Kidney (tissue), 14 donors: Measurements from ENCODE around the gene RBBP6. TPM values are rescaled to one million over a fixed set of nuclear protein-coding genes. Genes with fewer than 3 reads are reported as not detected.

Source experiments
- DNase-seq, 5 donors: peaks; one replicate each; pipeline ENCODE4 v3.0.0-alpha.2; 2013 to 2020
- FAIRE-seq: peaks from 2 replicates; lab custom pipeline; 2012; peaks lifted over from hg19 to GRCh38; lab: Jason Lieb, UNC
- H3K27ac ChIP-seq, 2 donors: one replicate each; pipeline ENCODE4 v1.7.0; 2013; ENCODE audit warnings: low read depth in 2 of 2, low read length in 2 of 2, inconsistent platforms in 1 of 2
- H3K27me3 ChIP-seq: one replicate; pipeline ENCODE4 v1.7.1; 2013; ENCODE audit warnings: low read length, inconsistent platforms; ENCODE audit not compliant: control insufficient read depth, insufficient read depth
- H3K36me3 ChIP-seq, 3 donors: one replicate each; pipeline versions ENCODE4 v1.7.0 to v1.7.1; 2013; ENCODE audit warnings: low read length in 3 of 3, control low read depth in 1 of 3, inconsistent platforms in 1 of 3; ENCODE audit not compliant: insufficient read depth in 3 of 3, control insufficient read depth in 2 of 3
- H3K4me1 ChIP-seq, 3 donors: one replicate each; pipeline versions ENCODE4 v1.7.0 to v1.7.1; 2013; ENCODE audit warnings: low read length in 3 of 3, inconsistent platforms in 1 of 3, low read depth in 1 of 3; ENCODE audit not compliant: control insufficient read depth in 2 of 3, insufficient read depth in 2 of 3
- H3K4me3 ChIP-seq, 3 donors: one replicate each; pipeline versions ENCODE4 v1.7.0 to v1.8.1; 2013; ENCODE audit warnings: low read length in 3 of 3, control low read depth in 1 of 3, inconsistent platforms in 1 of 3
- H3K9ac ChIP-seq, 3 donors: one replicate each; pipeline versions ENCODE4 v1.7.0 to v1.7.1; 2013; ENCODE audit warnings: low read length in 3 of 3, control low read depth in 1 of 3, inconsistent platforms in 1 of 3
- H3K9me3 ChIP-seq, 3 donors: one replicate each; pipeline versions ENCODE4 v1.7.0 to v1.7.1; 2013; ENCODE audit warnings: low read length in 3 of 3, control low read depth in 1 of 3, inconsistent platforms in 1 of 3; ENCODE audit not compliant: control insufficient read depth in 2 of 3, insufficient read depth in 1 of 3
- intact Hi-C: fragments of 100-400 bp; cut with DNase I; formaldehyde crosslinking; loops from one replicate; pipeline ENCODE4 v1.11.1; 2022
- polyA plus RNA-seq: library from polyadenylated mRNA; stranded (reverse); fragments of 350-450 nt; fragmentation: Illumina TruSeq; extraction: RNeasy Lipid Tissue Mini Kit (QIAGEN cat#74804); gene quantifications from one replicate; pipeline ENCODE4 v1.2.3, GENCODE V29; 2014; ENCODE audit warnings: low read depth, low replicate concordance; ENCODE audit not compliant: insufficient read depth
- total RNA-seq: library from RNA; stranded (reverse); fragmentation: NEBNext Ultra II Directional; extraction: Animal tissue kit (Norgen Biotek cat#: 25700); gene quantifications from one replicate; pipeline ENCODE4 v1.2.1, GENCODE V29; 2021
- TF ChIP-seq, protein P1 (sequence below): IDR thresholded peaks from 3 replicates; pipeline ENCODE4 v1.5.1; 2012; ENCODE audit warnings: mild to moderate bottlenecking, moderate library complexity, borderline replicate concordance; ENCODE audit not compliant: insufficient read depth; ENCODE audit errors: extremely low read depth
- donor health status: control.
- donor health status: control.
- donor health status: control.
- donor health status: control.
- donor health status: control.
- donor health status: DM: yes; HTN: yes; CAD: no.
- donor health status: Normal renal cell carcinoma (clear cell type).

Gene RBBP6
- total and polyA plus RNA-seq, 2 donors from 2014 or later = 22.8 to 51.3 TPM

- intact Hi-C loops = no loop called here
- Histone ChIP-seq H3K9me3 (no peaks in the 10 kb centered on the region), H3K4me3 (no peak overlapping the region), H3K9ac (no peak overlapping the region), H3K4me1 (peaks cover 0 to 4% (median 3%) of the 10 kb centered on the region in 3 donors), H3K27ac (no peak overlapping the region), H3K36me3 (no peaks in the 10 kb centered on the region), H3K27me3 (no peaks in the 10 kb centered on the region)
- DNase-seq (no peak), FAIRE-seq (no peak)
- TF ChIP-seq, protein P1, sequence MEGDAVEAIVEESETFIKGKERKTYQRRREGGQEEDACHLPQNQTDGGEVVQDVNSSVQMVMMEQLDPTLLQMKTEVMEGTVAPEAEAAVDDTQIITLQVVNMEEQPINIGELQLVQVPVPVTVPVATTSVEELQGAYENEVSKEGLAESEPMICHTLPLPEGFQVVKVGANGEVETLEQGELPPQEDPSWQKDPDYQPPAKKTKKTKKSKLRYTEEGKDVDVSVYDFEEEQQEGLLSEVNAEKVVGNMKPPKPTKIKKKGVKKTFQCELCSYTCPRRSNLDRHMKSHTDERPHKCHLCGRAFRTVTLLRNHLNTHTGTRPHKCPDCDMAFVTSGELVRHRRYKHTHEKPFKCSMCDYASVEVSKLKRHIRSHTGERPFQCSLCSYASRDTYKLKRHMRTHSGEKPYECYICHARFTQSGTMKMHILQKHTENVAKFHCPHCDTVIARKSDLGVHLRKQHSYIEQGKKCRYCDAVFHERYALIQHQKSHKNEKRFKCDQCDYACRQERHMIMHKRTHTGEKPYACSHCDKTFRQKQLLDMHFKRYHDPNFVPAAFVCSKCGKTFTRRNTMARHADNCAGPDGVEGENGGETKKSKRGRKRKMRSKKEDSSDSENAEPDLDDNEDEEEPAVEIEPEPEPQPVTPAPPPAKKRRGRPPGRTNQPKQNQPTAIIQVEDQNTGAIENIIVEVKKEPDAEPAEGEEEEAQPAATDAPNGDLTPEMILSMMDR = no peak
These were observed 1.7 kb upstream of the RBBP6 start for GRCh38 chr16:24537474-24538337.

DNA sequence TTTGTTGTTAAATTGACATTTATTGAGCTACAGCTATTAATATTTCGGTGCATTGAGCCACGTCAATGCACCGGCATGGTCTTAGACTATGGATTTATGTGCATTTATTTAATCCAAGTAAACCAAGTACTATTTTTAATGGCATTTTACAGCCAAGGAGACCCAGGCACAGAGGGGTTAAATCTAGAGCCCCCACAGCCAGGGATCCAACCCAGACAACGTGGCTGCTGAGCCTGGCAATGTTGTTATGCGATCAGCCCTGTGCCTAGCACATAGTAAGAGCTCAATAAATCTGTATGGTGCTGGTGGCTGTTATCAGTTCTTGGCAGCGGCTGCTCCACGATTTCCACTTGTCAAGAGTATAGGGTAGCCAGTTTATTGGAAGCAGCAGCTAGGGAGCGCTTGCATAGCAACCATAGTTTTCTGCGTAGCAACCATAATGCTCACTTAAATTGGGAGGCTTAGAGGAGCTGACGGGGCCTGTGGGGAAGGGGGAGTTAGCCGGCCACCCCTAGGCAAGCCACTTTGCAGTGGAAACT is 541 bp upstream of the RBBP6 start:
- H3K27ac ChIP-seq = peak overlapping the region; percentile 94 to 100
- H3K36me3 ChIP-seq = no peaks in the 10 kb centered on the region
- no peaks in the 10 kb centered on the region for H3K9me3 ChIP-seq
- TF ChIP-seq, protein P1 = peak; percentile 12
- no peaks in the 10 kb centered on the region for H3K27me3 ChIP-seq
- peak overlapping the region; percentile 80 to 88 (median 86) for H3K4me3 ChIP-seq
- no peak for DNase-seq
- no peak for FAIRE-seq
- intact Hi-C loops = no loop called here
- H3K4me1 ChIP-seq = peaks cover 0 to 11% (median 7%) of the 10 kb centered on the region in 3 donors
- H3K9ac ChIP-seq = peak overlapping the region; percentile 51 to 76 (median 74)

- H3K4me1 ChIP-seq = peaks cover 0 to 12% (median 7%) of the 10 kb centered on the region in 3 donors
- H3K9ac ChIP-seq = peak overlapping the region; percentile 37 to 87 (median 76)
- intact Hi-C loops = loop anchor here (10.0 kb wide), 1 partner anchor 275 kb away; no protein-coding TSS in a partner anchor
- no peaks in the 10 kb centered on the region for H3K36me3 ChIP-seq
- FAIRE-seq (no peak), DNase-seq (peak in 4 of 5 donors; percentile 41 to 90 (median 73))
- H3K9me3 ChIP-seq = no peaks in the 10 kb centered on the region
- no peaks in the 10 kb centered on the region for H3K27me3 ChIP-seq
- H3K27ac ChIP-seq = peak overlapping the region; percentile 94 to 100
- TF ChIP-seq, protein P1 = no peak
- H3K4me3 ChIP-seq = peak overlapping the region; percentile 86 to 96 (median 88)
These were observed 660 bp downstream of the RBBP6 start for GRCh38 chr16:24539850-24540601.
